ENCODE measurements around the gene ACAP2. TPM values are rescaled to one million over a fixed set of nuclear protein-coding genes. Genes with fewer than 3 reads are reported as not detected.

The ACAP2 gene
- total and polyA plus RNA-seq, 2 donors from 2014 or later, result 4.6 to 50.1 TPM

- Histone ChIP-seq H3K36me3 (ENCODE audit: control insufficient read depth in 2 of 3, insufficient read depth in 3 of 3, low read length in 3 of 3) (no peaks in the 10 kb centered on the region), H3K27me3 (ENCODE audit: control insufficient read depth, insufficient read depth, low read length) (no peaks in the 10 kb centered on the region), H3K4me3 (ENCODE audit: low read length in 3 of 3) (no peak overlapping the region), H3K27ac (ENCODE audit: low read depth in 2 of 2, low read length in 2 of 2) (no peak overlapping the region), H3K9me3 (ENCODE audit: control insufficient read depth in 2 of 3, insufficient read depth in 1 of 3, low read length in 3 of 3) (no peaks in the 10 kb centered on the region), H3K9ac (ENCODE audit: low read length in 3 of 3) (no peak overlapping the region), H3K4me1 (ENCODE audit: control insufficient read depth in 2 of 3, insufficient read depth in 2 of 3, low read depth in 1 of 3, low read length in 3 of 3) (peaks cover 0 to 3% (median 2%) of the 10 kb centered on the region in 3 donors)
- FAIRE-seq (no peak), DNase-seq (peak in 1 of 5 donors; percentile 64)
- TF ChIP-seq, protein P1, sequence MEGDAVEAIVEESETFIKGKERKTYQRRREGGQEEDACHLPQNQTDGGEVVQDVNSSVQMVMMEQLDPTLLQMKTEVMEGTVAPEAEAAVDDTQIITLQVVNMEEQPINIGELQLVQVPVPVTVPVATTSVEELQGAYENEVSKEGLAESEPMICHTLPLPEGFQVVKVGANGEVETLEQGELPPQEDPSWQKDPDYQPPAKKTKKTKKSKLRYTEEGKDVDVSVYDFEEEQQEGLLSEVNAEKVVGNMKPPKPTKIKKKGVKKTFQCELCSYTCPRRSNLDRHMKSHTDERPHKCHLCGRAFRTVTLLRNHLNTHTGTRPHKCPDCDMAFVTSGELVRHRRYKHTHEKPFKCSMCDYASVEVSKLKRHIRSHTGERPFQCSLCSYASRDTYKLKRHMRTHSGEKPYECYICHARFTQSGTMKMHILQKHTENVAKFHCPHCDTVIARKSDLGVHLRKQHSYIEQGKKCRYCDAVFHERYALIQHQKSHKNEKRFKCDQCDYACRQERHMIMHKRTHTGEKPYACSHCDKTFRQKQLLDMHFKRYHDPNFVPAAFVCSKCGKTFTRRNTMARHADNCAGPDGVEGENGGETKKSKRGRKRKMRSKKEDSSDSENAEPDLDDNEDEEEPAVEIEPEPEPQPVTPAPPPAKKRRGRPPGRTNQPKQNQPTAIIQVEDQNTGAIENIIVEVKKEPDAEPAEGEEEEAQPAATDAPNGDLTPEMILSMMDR (IDR thresholded peaks at IDR 0.05; ENCODE audit: borderline replicate concordance, extremely low read depth, insufficient read depth), result no peak
- intact Hi-C loops (cut with DNase I), result no loop called here
Observed at GRCh38 chr3:195253923-195254432, 188.8 kb downstream of the ACAP2 start.

DNA sequence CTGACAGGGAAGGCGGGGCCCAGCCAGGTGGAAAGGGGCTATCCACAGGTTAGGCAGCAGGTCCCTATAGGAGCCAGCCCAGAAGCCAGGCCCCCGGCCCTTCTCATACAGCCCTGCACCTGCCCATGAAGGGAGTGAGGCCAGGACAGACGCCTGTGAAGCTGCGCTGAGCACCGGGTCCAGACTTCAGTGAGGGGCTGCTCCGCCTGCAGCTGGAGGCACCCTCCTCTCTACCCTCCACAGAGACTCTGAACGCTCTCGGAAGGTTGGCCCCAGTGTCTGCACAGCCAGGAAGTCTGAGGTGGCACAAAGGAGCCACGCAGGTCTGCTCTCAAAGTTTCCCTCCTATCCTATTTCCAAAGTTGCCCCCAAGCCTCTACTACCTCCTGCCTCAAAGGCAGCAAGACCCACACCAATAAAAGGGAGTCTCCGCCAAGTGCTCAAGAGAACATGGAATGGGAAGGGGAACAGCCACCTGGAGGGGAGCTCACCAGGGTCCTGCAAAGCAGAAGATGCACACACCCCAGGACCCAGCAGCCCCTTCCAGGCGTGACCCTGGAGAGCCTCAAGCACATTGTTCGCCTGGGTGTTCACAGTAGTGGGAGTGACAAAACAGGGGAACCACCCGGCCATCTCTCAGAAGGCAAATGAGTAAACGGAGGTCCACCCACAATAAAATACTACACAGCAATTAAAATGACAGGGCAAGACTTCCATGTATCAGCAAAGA is 191.3 kb downstream of the ACAP2 start:
- Histone ChIP-seq H3K27ac (ENCODE audit: low read depth in 2 of 2, low read length in 2 of 2) (no peak overlapping the region), H3K4me1 (ENCODE audit: control insufficient read depth in 2 of 3, insufficient read depth in 2 of 3, low read depth in 1 of 3, low read length in 3 of 3) (no peaks in the 10 kb centered on the region), H3K36me3 (ENCODE audit: control insufficient read depth in 2 of 3, insufficient read depth in 3 of 3, low read length in 3 of 3) (no peaks in the 10 kb centered on the region), H3K9ac (ENCODE audit: low read length in 3 of 3) (no peak overlapping the region), H3K4me3 (ENCODE audit: low read length in 3 of 3) (no peak overlapping the region), H3K27me3 (ENCODE audit: control insufficient read depth, insufficient read depth, low read length) (no peaks in the 10 kb centered on the region), H3K9me3 (ENCODE audit: control insufficient read depth in 2 of 3, insufficient read depth in 1 of 3, low read length in 3 of 3) (no peaks in the 10 kb centered on the region)
- DNase-seq, result no peak
- FAIRE-seq, result no peak
- intact Hi-C loops (cut with DNase I), result no loop called here
- TF ChIP-seq, protein P1 (IDR thresholded peaks at IDR 0.05; ENCODE audit: borderline replicate concordance, extremely low read depth, insufficient read depth), result no peak

DNA sequence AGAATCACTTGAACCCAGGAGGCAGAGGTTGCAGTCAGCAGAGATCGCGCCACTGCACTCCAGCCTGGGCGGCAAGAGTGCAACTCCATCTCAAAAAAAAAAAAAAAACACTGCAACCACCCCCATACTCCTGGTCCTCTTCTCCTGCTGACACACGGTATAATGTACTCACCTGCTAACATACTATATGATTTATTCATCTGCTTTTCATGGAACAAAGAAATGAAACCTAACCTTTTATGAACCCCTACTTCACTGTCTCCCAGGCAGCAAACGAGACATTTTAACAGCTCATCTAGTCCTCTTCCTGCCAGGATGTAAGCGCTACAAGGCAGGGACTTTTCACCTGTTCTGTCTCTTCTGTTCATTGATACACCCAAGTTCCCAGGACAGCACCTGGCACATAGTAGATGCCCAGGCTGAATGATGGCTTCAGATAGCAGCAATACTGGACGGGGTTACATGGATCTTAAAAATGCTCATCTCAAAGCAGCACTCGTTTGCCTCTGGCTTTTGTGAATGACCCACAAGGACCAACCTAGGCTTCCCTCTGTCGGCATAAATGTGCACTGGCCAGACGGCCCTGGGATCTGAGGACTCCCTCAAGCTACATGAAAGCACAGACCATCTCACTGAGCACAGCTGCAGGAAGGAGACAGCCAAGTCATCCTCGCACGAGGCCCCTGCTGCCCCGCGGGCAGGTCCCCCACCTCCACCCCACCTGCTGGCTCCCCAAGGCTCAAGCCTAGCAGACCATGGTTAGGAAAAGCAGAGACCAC is 192.2 kb downstream of the ACAP2 start:
- H3K4me3 ChIP-seq (ENCODE audit: low read length in 3 of 3), result no peak overlapping the region
- intact Hi-C loops (cut with DNase I), result no loop called here
- H3K9ac ChIP-seq (ENCODE audit: low read length in 3 of 3), result no peak overlapping the region
- no peak overlapping the region for H3K27ac ChIP-seq (ENCODE audit: low read depth in 2 of 2, low read length in 2 of 2)
- H3K27me3 ChIP-seq (ENCODE audit: control insufficient read depth, insufficient read depth, low read length), result no peaks in the 10 kb centered on the region
- TF ChIP-seq, protein P1 (IDR thresholded peaks at IDR 0.05; ENCODE audit: borderline replicate concordance, extremely low read depth, insufficient read depth), result no peak
- H3K36me3 ChIP-seq (ENCODE audit: control insufficient read depth in 2 of 3, insufficient read depth in 3 of 3, low read length in 3 of 3), result no peaks in the 10 kb centered on the region
- DNase-seq, result peak in 3 of 5 donors; percentile 57 to 74 (median 72)
- no peaks in the 10 kb centered on the region for H3K9me3 ChIP-seq (ENCODE audit: control insufficient read depth in 2 of 3, insufficient read depth in 1 of 3, low read length in 3 of 3)
- FAIRE-seq, result no peak
- no peaks in the 10 kb centered on the region for H3K4me1 ChIP-seq (ENCODE audit: control insufficient read depth in 2 of 3, insufficient read depth in 2 of 3, low read depth in 1 of 3, low read length in 3 of 3)
